ENCODE data around the gene CNPY1.

- no peak for TF ChIP-seq CTCF (IDR thresholded peaks at IDR 0.05)
- TF ChIP-seq POLR2AphosphoS5 (IDR thresholded peaks at IDR 0.05; ENCODE audit: insufficient read depth in 1 of 2, low read depth in 1 of 2) = no peak
These were observed 7.5 kb upstream of the CNPY1 start for GRCh38 chr7:155553871-155554270.

All from vagina (tissue), 2 donors.